H9 (cell line): ENCODE results near the gene LARGE1. TPM values are rescaled to one million over a fixed set of nuclear protein-coding genes. Genes with fewer than 3 reads are reported as not detected.

ENCODE experiments used
- DNase-seq: peaks from one replicate; pipeline ENCODE4 v3.0.0-alpha.2; 2017
- H2AFZ ChIP-seq: one replicate; pipeline ENCODE4 v1.6.1; 2013; ENCODE audit warnings: mild to moderate bottlenecking, low read length, control low read depth, moderate library complexity
- H2AK5ac ChIP-seq: 2 replicates; pipeline ENCODE4 v1.6.1; 2013; ENCODE audit warnings: low read length, control low read depth, mixed read lengths; ENCODE audit not compliant: insufficient read length
- H2BK120ac ChIP-seq: one replicate; pipeline ENCODE4 v1.6.1; 2013; ENCODE audit warnings: low read depth, mild to moderate bottlenecking, low read length, control low read depth, inconsistent platforms; ENCODE audit not compliant: poor library complexity, severe bottlenecking
- H2BK12ac ChIP-seq: 2 replicates; pipeline ENCODE4 v1.6.1; 2013; ENCODE audit warnings: low read length, control low read depth, mixed read lengths, low read depth; ENCODE audit not compliant: insufficient read length
- H2BK15ac ChIP-seq: 2 replicates; pipeline ENCODE4 v1.6.1; 2013; ENCODE audit warnings: low read depth, low read length, control low read depth
- H2BK20ac ChIP-seq: one replicate; pipeline ENCODE4 v1.6.1; 2013; ENCODE audit warnings: low read depth, mild to moderate bottlenecking, low read length, control low read depth, inconsistent platforms; ENCODE audit not compliant: poor library complexity, severe bottlenecking
- H2BK5ac ChIP-seq: 2 replicates; pipeline ENCODE4 v1.6.1; 2013; ENCODE audit warnings: low read length, control low read depth, mixed read lengths; ENCODE audit not compliant: insufficient read length
- H3K14ac ChIP-seq: 2 replicates; pipeline ENCODE4 v1.6.1; 2013; ENCODE audit warnings: low read length, control low read depth; ENCODE audit not compliant: insufficient read depth
- H3K18ac ChIP-seq: 2 replicates; pipeline ENCODE4 v1.6.1; 2013; ENCODE audit warnings: low read depth, mild to moderate bottlenecking, mixed read lengths, low read length, control low read depth; ENCODE audit not compliant: insufficient read length
- H3K23ac ChIP-seq: 2 replicates; pipeline ENCODE4 v1.6.1; 2013; ENCODE audit warnings: low read length, control low read depth, mixed read lengths, low read depth; ENCODE audit not compliant: insufficient read length
- H3K23me2 ChIP-seq: 2 replicates; pipeline ENCODE4 v1.6.1; 2013; ENCODE audit warnings: low read depth, mild to moderate bottlenecking, mixed read lengths, low read length, control low read depth; ENCODE audit not compliant: insufficient read length, poor library complexity, severe bottlenecking
- H3K27ac ChIP-seq: 2 replicates; pipeline ENCODE4 v1.5.1; 2013; ENCODE audit warnings: low read length, control low read depth, mixed read lengths, low read depth; ENCODE audit not compliant: insufficient read length
- H3K27me3 ChIP-seq: 2 replicates; pipeline ENCODE4 v1.6.1; 2013; ENCODE audit warnings: low read length, control low read depth, inconsistent platforms; ENCODE audit not compliant: insufficient read depth
- H3K4ac ChIP-seq: 2 replicates; pipeline ENCODE4 v1.6.1; 2013; ENCODE audit warnings: low read depth, mild to moderate bottlenecking, control low read depth, inconsistent platforms, low read length, moderate library complexity
- H3K4me1 ChIP-seq: 2 replicates; pipeline ENCODE4 v1.6.1; 2013; ENCODE audit warnings: low read length, control low read depth, inconsistent platforms; ENCODE audit not compliant: insufficient read depth
- H3K4me2 ChIP-seq: 2 replicates; pipeline ENCODE4 v1.6.1; 2013; ENCODE audit warnings: low read length, control low read depth, mixed read lengths; ENCODE audit not compliant: insufficient read length, insufficient read depth
- H3K56ac ChIP-seq: 2 replicates; pipeline ENCODE4 v1.6.1; 2013; ENCODE audit warnings: low read depth, mild to moderate bottlenecking, mixed read lengths, low read length, control low read depth; ENCODE audit not compliant: insufficient read length
- H3K79me1 ChIP-seq: 2 replicates; pipeline ENCODE4 v1.6.1; 2013; ENCODE audit warnings: low read depth, mild to moderate bottlenecking, moderate library complexity, low read length, control low read depth, inconsistent platforms; ENCODE audit not compliant: insufficient read depth, poor library complexity, severe bottlenecking
- H3K79me2 ChIP-seq: 2 replicates; pipeline ENCODE4 v1.6.1; 2013; ENCODE audit warnings: low read length, control low read depth, inconsistent platforms; ENCODE audit not compliant: insufficient read depth
- H3K9ac ChIP-seq: 2 replicates; pipeline ENCODE4 v1.6.1; 2013; ENCODE audit warnings: low read length, control low read depth, mixed read lengths; ENCODE audit not compliant: insufficient read length; ENCODE audit errors: extremely low read depth
- H3K9me3 ChIP-seq: one replicate; pipeline ENCODE4 v1.6.1; 2013; ENCODE audit warnings: low read depth, low read length, inconsistent platforms; ENCODE audit not compliant: control insufficient read depth
- H3T11ph ChIP-seq: one replicate; pipeline ENCODE4 v1.6.1; 2013; ENCODE audit warnings: mild to moderate bottlenecking, low read length, control low read depth, inconsistent platforms
- H4K20me1 ChIP-seq: one replicate; pipeline ENCODE4 v1.6.1; 2013; ENCODE audit not compliant: control insufficient read depth, insufficient read length, insufficient read depth
- H4K5ac ChIP-seq: 2 replicates; pipeline ENCODE4 v1.6.1; 2013; ENCODE audit warnings: low read depth, mild to moderate bottlenecking, mixed read lengths, low read length, control low read depth; ENCODE audit not compliant: insufficient read length
- H4K8ac ChIP-seq: replicated peaks from 2 replicates; pipeline ENCODE4 v1.6.1; 2013; ENCODE audit warnings: low read length, control low read depth, mixed read lengths, low read depth; ENCODE audit not compliant: insufficient read length
- H4K91ac ChIP-seq: 2 replicates; pipeline ENCODE4 v1.6.1; 2013; ENCODE audit warnings: low read depth, mild to moderate bottlenecking, moderate library complexity, mixed read lengths, low read length, control low read depth; ENCODE audit not compliant: insufficient read length
- H3K27ac Mint-ChIP-seq, 3 experiments: 2 replicates in 2 of 3; 3 replicates in 1 of 3; pipeline ENCODE4 v1.8.0; 2020 to 2021; ENCODE audit warnings: mixed read lengths in 3 of 3, mild to moderate bottlenecking in 1 of 3, moderate library complexity in 1 of 3
- H3K27me3 Mint-ChIP-seq: 2 replicates; pipeline ENCODE4 v1.8.0; 2021; ENCODE audit warnings: low read depth, mild to moderate bottlenecking, moderate library complexity, mixed read lengths
- H3K36me3 Mint-ChIP-seq, 3 experiments: 2 replicates in 2 of 3; 3 replicates in 1 of 3; pipeline ENCODE4 v1.8.0; 2020 to 2021; ENCODE audit warnings: low read depth in 3 of 3, mixed read lengths in 3 of 3; ENCODE audit not compliant: insufficient read depth in 1 of 3
- H3K4me1 Mint-ChIP-seq, 2 experiments: 2 replicates each; pipeline ENCODE4 v1.8.0; 2020; ENCODE audit warnings: mixed read lengths in 2 of 2
- H3K4me3 Mint-ChIP-seq, 2 experiments: 2 replicates in 1 of 2; 3 replicates in 1 of 2; pipeline ENCODE4 v1.8.0; 2020 to 2021; ENCODE audit warnings: mild to moderate bottlenecking in 2 of 2, mixed read lengths in 2 of 2, moderate library complexity in 1 of 2
- H3K9me3 Mint-ChIP-seq, 2 experiments: 2 replicates in 1 of 2; 3 replicates in 1 of 2; pipeline ENCODE4 v1.8.0; 2020; ENCODE audit warnings: mild to moderate bottlenecking in 2 of 2, mixed read lengths in 2 of 2, moderate library complexity in 1 of 2
- WGBS: extraction: QIAGEN DNeasy Blood & Tissue Kit; methylation state at CpG from one replicate; pipeline ENCODE4 v1.1.7; 2013; ENCODE audit warnings: missing lambda C conversion rate, low lambda C conversion rate, mixed read lengths; ENCODE audit not compliant: insufficient read length; ENCODE audit errors: extremely low coverage; 5-methylcytosine and 5-hydroxymethylcytosine counted together
- microRNA-seq: library from miRNA; unstranded; fragments of <30 nt; microRNA quantifications from one replicate; pipeline ENCODE4, GENCODE V29; 2020; ENCODE audit warnings: borderline microRNAs expressed
- total RNA-seq: library from RNA; stranded (reverse); gene quantifications from 2 replicates; pipeline ENCODE4 v1.2.1, GENCODE V29; 2021
- TF ChIP-seq, protein P1 (sequence below): fragments of 200-600 bp; sonication (generic); conservative IDR thresholded peaks from 3 replicates; pipeline ENCODE4 v1.8.0; 2021; ENCODE audit warnings: antibody characterized with exemption, mild to moderate bottlenecking

LARGE1 gene
- total RNA-seq, 1 experiment from 2014 or later = 43.5 TPM

DNA sequence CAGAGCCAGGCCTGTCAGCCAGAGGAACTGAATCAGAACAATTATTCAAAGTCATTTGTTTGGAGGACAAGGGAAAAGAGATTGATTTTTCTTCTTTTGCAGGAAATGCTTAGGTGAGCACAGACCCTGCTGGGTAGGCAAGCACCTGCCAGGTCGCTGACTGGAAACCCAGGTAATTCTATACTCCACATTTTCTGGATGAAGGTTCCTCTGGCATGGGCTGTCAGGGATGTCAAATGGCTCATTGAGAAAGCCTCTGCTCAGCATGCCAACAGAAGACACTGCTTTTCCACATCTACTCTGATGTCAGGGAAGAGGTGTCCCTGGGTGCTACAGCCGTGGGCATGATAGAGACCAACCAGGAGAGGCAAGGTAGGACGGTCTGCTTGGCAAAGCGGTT lies 695.4 kb downstream of the LARGE1 start:
- H4K20me1 ChIP-seq = no peaks in the 10 kb centered on the region
- no peak overlapping the region for H2AFZ ChIP-seq
- H2AK5ac ChIP-seq = no peak overlapping the region
- no peaks in the 10 kb centered on the region for H3K4me1 ChIP-seq
- no peak overlapping the region for H3K56ac ChIP-seq
- H3K27ac ChIP-seq = no peak overlapping the region
- Mint-ChIP-seq H3K27me3 (peaks cover 53% of the 10 kb centered on the region), H3K9me3 (peaks cover 30% of the 10 kb centered on the region in 2 experiments), H3K27ac (no peak overlapping the region), H3K4me1 (peaks cover 0 to 3% of the 10 kb centered on the region in 2 experiments; a peak in 1 of 4 replicates), H3K4me3 (no peak overlapping the region), H3K36me3 (peaks cover 6 to 12% (median 11%) of the 10 kb centered on the region in 3 experiments)
- no peaks in the 10 kb centered on the region for H3K79me1 ChIP-seq
- H2BK5ac ChIP-seq = no peak overlapping the region
- H3K4me2 ChIP-seq = no peak overlapping the region
- H4K91ac ChIP-seq = no peak overlapping the region
- no peaks in the 10 kb centered on the region for H3K27me3 ChIP-seq
- peaks cover 5% of the 10 kb centered on the region for H3K9me3 ChIP-seq
- DNase-seq = no peak
- no peak overlapping the region for H3K23ac ChIP-seq
- H4K5ac ChIP-seq = no peak overlapping the region
- H3K18ac ChIP-seq = no peak overlapping the region
- no peak overlapping the region for H2BK12ac ChIP-seq
- H2BK20ac ChIP-seq = no peak overlapping the region
- H3T11ph ChIP-seq = no peak overlapping the region
- H3K79me2 ChIP-seq = no peaks in the 10 kb centered on the region
- no peak overlapping the region for H3K9ac ChIP-seq
- no peak overlapping the region for H3K4ac ChIP-seq
- no peak overlapping the region for H2BK120ac ChIP-seq
- H2BK15ac ChIP-seq = no peak overlapping the region
- H3K14ac ChIP-seq = no peak overlapping the region
- H4K8ac ChIP-seq = no peak overlapping the region
- TF ChIP-seq, protein P1, sequence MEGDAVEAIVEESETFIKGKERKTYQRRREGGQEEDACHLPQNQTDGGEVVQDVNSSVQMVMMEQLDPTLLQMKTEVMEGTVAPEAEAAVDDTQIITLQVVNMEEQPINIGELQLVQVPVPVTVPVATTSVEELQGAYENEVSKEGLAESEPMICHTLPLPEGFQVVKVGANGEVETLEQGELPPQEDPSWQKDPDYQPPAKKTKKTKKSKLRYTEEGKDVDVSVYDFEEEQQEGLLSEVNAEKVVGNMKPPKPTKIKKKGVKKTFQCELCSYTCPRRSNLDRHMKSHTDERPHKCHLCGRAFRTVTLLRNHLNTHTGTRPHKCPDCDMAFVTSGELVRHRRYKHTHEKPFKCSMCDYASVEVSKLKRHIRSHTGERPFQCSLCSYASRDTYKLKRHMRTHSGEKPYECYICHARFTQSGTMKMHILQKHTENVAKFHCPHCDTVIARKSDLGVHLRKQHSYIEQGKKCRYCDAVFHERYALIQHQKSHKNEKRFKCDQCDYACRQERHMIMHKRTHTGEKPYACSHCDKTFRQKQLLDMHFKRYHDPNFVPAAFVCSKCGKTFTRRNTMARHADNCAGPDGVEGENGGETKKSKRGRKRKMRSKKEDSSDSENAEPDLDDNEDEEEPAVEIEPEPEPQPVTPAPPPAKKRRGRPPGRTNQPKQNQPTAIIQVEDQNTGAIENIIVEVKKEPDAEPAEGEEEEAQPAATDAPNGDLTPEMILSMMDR = no peak
- no peaks in the 10 kb centered on the region for H3K23me2 ChIP-seq
- WGBS = no CpG with 5 or more reads among the region's 4 CpGs

Small RNA genes lying within 50 kb of the gene (microRNA-seq; reads per million reads assigned to microRNA genes)
- not detected for gene MIR4764
